Fibroblast of villous mesenchyme (primary cell): ENCODE measurements around the gene NRG3. TPM values are rescaled to one million over a fixed set of nuclear protein-coding genes. Genes with fewer than 3 reads are reported as not detected.

ENCODE experiments used
- DNase-seq: peaks from one replicate; pipeline ENCODE4 v3.0.0-alpha.2; 2010; ENCODE audit warnings: low read depth
- H3K4me3 ChIP-seq: 2 replicates; pipeline ENCODE4 v1.5.1; 2011; ENCODE audit warnings: low read depth, mild to moderate bottlenecking, low read length
- CTCF ChIP-seq: IDR thresholded peaks from 2 replicates; pipeline ENCODE4 v1.5.1; 2012; ENCODE audit warnings: low read depth, mild to moderate bottlenecking, low read length; ENCODE audit not compliant: insufficient read depth
- total RNA-seq: library from RNA; depleted of rRNA; stranded (reverse); fragments of >200 nt; gene quantifications from 2 replicates; pipeline ENCODE4 v1.2.3, GENCODE V29; 2012

Gene NRG3
- total RNA-seq, 1 donor, result not detected

GRCh38 chr10:82353381-82353780 is 478.4 kb downstream of the NRG3 start:
- H3K4me3 ChIP-seq, result no peak overlapping the region
- no peak for DNase-seq
- no peak for TF ChIP-seq CTCF

GRCh38 chr10:82358486-82359099 is 483.6 kb downstream of the NRG3 start:
- peak; percentile 20 for DNase-seq
- no peak overlapping the region for H3K4me3 ChIP-seq
- TF ChIP-seq CTCF, result no peak

GRCh38 chr10:82361256-82361655 is 486.3 kb downstream of the NRG3 start:
- DNase-seq, result no peak
- TF ChIP-seq CTCF, result no peak
- H3K4me3 ChIP-seq, result no peak overlapping the region

- H3K4me3 ChIP-seq, result no peak overlapping the region
- peak; percentile 33 for TF ChIP-seq CTCF
- peak; percentile 28 for DNase-seq
Measured at GRCh38 chr10:82377608-82378007, 502.6 kb downstream of the NRG3 start.

- peak; percentile 69 for DNase-seq
- H3K4me3 ChIP-seq, result no peak overlapping the region
- no peak for TF ChIP-seq CTCF
Measured at GRCh38 chr10:82378146-82378545, 503.2 kb downstream of the NRG3 start.

GRCh38 chr10:82383350-82383749 is 508.4 kb downstream of the NRG3 start:
- no peak for DNase-seq
- no peak overlapping the region for H3K4me3 ChIP-seq
- TF ChIP-seq CTCF, result no peak
